ENCODE data around the gene SLC25A41.
"Not testable (repeated sequence)": the region's sequence is repeated elsewhere in the genome, so short reads cannot be mapped to it uniquely, and the experiment has no call there.

The SLC25A41 gene

DNA sequence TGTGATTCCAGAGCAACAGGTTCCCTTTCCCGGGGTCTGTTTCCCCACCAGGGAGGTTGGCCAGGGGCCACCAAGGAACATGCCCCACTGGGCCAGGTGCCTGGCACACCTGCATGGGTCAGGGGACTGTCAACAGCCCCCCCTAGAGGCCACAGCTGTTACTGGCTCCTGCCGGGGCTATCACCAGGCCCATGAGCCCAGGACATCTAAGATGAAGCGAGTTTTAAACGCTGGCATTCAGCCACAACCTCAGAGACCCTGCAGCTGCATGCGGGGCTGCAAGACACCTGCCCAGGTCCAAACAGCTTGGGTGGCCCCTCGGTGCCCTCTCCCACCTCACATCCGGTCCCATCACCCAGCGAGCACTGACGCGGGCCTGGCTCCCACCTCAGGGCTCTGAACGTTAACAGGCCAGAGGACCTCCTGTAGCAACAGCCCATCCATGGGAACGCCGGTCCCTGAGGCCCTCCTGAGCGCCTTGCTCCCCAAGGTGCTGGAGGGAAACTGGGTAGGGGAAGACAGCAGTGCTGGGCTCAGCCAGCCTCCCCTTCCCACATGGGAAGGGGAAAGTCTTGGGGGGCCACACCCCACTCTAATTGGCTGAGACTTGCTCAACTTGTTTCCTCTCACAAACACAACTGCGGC is 21.0 kb downstream of the SLC25A41 start:
- FAIRE-seq, result no peak
- DNase-seq (ENCODE audit: insufficient read length, low spot score), result peak; percentile 73

GRCh38 chr19:6412061-6412446 is 21.5 kb downstream of the SLC25A41 start:
- FAIRE-seq, result no peak

GRCh38 chr19:6409346-6409745 is 24.2 kb downstream of the SLC25A41 start:
- FAIRE-seq (no peak), DNase-seq (ENCODE audit: insufficient read length, low spot score) (no peak)

More at GRCh38 chr19:6412061-6412446, 21.5 kb downstream of the SLC25A41 start:
- no peak for DNase-seq (ENCODE audit: insufficient read length, low spot score)

DNA sequence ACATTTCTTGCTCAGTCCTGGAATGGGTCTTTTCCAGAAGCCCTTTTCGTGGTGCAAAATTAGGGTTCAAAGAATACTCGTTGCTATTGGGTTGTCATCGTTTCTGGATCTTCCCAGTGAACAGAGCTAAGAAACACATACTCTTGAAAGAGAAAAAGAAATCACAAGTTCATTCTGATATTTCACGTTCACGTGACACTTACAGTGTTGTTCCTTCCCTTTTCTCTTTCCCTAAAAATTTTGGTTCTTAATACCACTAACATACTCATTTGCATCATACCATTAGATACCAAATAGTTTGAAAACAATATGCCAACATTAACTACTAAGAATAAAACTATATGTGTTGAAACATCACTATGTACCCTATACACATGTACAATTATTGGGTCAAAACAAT is 27.2 kb downstream of the SLC25A41 start:
- FAIRE-seq, result no peak
- DNase-seq (ENCODE audit: insufficient read length, low spot score), result no peak

DNA sequence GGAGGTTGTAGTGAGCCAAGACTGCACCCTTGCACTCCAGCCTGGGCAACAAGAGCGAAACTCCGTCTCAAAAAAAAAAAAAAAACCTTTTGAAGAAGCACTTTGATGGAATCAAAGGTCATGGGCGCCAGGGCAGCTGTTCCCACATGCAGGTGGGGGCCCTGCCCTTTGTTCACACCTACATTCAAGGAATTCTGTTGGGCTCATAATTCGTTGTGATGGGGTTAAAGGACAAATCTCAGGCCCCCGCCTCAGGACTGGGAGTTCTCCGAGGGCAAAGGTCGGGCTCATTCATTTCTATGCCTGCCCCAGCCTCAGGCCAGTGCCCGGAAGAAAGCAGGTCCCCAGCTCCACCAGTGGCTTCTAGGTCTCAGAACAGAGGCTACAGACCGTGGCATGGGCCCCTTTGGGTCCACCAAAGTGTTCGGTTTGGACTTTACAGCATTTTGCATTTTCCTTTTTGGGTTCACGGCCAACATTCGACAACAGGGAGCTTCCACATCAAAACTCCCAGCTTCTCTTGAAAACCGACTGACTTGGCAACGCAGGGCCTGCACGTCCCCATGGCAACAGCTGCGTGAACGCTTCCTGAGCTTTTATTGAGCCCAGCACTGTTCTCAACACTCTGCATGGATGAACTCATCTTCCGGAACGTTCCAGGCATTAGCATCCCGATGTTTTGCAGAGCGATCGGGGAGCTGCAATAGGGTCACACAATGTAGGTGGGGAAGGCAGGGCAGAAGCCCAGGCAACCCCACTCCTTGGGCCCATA is 30.5 kb downstream of the SLC25A41 start:
- no peak for FAIRE-seq
- no peak for DNase-seq (ENCODE audit: insufficient read length, low spot score)

GRCh38 chr19:6402058-6402457 is 31.5 kb downstream of the SLC25A41 start:
- DNase-seq (ENCODE audit: insufficient read length, low spot score) (no peak), FAIRE-seq (no peak)

DNA sequence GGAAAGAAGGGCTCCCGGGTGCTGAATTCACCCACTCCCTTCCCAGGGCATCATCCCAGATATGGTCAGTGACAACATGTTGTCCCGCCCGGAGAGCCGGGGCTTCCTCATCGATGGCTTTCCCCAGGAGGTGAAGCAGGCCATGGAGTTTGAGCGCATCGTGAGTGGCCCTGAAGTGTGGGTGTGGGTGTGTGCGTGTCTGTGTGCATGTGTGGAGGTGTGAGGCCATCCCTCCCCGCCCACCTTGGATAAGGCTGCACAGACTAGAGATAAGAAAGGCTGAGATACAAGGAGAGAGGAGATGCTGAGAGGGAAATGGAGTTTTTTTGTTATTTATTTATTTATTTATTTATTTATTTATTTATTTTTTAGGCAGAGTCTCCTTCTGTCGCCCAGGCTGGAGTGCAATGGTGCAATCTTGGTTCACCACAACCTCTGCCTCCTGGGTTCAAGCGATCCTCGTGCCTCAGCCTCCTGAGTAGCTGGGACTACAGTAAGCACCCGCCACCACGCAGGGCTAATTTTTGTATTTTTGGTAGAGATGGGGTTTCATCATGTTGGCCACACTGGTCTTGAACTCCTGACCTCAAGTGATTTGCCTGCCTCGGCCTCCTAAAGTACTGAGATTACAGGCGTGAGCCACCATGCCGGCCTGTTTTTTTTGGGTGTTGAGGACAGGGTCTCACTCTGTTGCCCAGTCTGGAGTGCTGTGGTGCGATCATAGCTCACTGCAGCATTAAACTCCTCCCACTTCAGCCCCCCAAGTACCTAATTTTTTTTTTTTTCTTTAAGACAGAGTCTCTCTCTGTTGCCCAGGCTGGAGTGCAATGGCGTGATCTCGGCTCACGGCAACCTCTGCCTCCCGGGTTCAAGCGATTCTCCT is 33.3 kb downstream of the SLC25A41 start:
- not testable (repeated sequence) for DNase-seq (ENCODE audit: insufficient read length, low spot score); FAIRE-seq

- no peak for FAIRE-seq
- no peak for DNase-seq (ENCODE audit: insufficient read length, low spot score)
Measured at GRCh38 chr19:6396305-6396704, 37.3 kb downstream of the SLC25A41 start.

- DNase-seq (ENCODE audit: insufficient read length, low spot score) (no peak), FAIRE-seq (no peak)
Measured at GRCh38 chr19:6394831-6395230, 38.7 kb downstream of the SLC25A41 start.

- FAIRE-seq (no peak), DNase-seq (ENCODE audit: insufficient read length, low spot score) (no peak)
Measured at GRCh38 chr19:6393983-6394412, 39.6 kb downstream of the SLC25A41 start.

GRCh38 chr19:6393074-6393982 is 40.2 kb downstream of the SLC25A41 start, which contains the start of gene GTF2F1:
Gene GTF2F1 (minus strand): TSS chr19:6393164. CDS start chr19:6392995, 169 bp downstream.
- FAIRE-seq, result peak; percentile 98
- DNase-seq (ENCODE audit: insufficient read length, low spot score), result peak; percentile 92

DNA sequence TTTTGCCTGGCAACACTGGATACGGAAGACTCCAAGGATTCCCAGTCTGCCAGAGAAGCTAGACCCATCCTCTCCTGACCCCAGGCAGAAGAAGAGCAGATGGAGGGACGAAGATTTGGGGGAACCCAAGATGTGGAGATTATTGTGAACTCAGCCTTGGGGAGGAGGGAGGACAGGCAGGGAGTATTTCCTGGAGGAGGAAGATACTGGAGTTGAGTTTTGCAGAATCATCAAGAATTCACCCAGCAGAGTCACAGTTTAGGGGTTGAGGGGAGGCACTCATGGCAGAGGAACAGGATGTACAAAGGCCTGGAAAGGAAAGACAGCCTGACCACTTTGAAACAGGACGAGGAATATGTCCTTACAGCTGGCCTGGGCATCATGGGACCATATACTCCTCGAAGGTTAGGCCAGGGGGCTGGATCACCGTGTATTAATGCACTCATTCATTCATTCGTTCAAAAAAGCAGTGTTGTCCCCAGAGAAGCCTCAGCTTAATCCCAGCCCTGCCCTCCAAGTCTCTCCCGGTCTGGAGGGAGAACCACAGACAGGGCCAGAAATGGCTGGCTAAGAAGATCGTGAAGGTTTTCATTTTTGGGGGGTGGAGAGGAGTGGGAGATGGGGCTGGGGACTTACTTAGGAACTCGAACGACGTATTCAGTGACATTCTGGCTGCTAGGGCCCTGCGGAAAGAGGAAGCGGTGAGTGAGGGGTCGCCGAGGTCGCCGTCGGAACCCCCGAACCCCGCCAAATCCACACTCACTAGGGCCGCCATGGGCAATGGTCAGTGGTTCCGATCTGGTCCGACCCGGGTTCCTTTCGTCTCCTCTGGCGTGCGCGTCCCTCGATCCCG is 41.1 kb downstream of the SLC25A41 start:
- no peak for DNase-seq (ENCODE audit: insufficient read length, low spot score)
- FAIRE-seq, result peak; percentile 23

DNA sequence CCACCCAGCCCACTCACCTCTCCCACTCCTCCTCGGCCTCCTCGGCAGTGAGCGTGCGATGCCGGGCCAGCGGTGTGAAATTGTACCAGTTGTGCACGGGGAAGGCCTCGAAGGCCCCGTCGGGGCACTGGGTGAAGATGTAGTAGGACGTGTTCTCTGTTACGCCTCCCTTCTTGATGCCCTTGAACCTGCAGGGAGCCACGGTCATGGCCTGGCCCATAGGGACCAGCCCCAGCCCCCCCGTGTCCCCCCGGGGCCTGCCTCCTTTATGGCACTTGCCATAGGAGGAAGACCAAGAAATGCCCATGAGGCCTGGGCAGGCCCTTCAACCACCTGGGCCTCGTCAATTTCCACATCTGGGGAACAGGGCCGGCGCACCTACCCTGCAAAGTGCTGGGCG is 46.2 kb downstream of the SLC25A41 start:
- FAIRE-seq (no peak), DNase-seq (ENCODE audit: insufficient read length, low spot score) (no peak)

GRCh38 chr19:6384381-6384780 is 49.2 kb downstream of the SLC25A41 start:
- DNase-seq (ENCODE audit: insufficient read length, low spot score), result no peak
- FAIRE-seq, result no peak

- no peak for DNase-seq (ENCODE audit: insufficient read length, low spot score)
- no peak for FAIRE-seq
Measured at GRCh38 chr19:6383188-6383587, 50.4 kb downstream of the SLC25A41 start.

- DNase-seq (ENCODE audit: insufficient read length, low spot score), result no peak
Measured at GRCh38 chr19:6381030-6381750, 52.4 kb downstream of the SLC25A41 start.

GRCh38 chr19:6379744-6380143 is 53.8 kb downstream of the SLC25A41 start:
- DNase-seq (ENCODE audit: insufficient read length, low spot score) (no peak), FAIRE-seq (no peak)

More at GRCh38 chr19:6381030-6381750, 52.4 kb downstream of the SLC25A41 start:
- no peak for FAIRE-seq

GRCh38 chr19:6378486-6378885 is 55.1 kb downstream of the SLC25A41 start:
- DNase-seq (ENCODE audit: insufficient read length, low spot score), result no peak
- no peak for FAIRE-seq
